Transverse colon (tissue), 4 donors: ENCODE results near the gene ASGR1. TPM values are rescaled to one million over a fixed set of nuclear protein-coding genes. Genes with fewer than 3 reads are reported as not detected.

ENCODE experiments used
- DNase-seq: peaks from one replicate; pipeline ENCODE4 v3.0.0-alpha.2; 2019
- H3K27ac ChIP-seq, 4 donors: fragments of 200-600 bp; sonication (generic); 2 replicates each; pipeline ENCODE4 v1.5.1; 2016 to 2018; ENCODE audit warnings: inconsistent platforms in 4 of 4
- H3K27me3 ChIP-seq: fragments of 200-600 bp; sonication (generic); 2 replicates; pipeline ENCODE4 v1.5.1; 2017; ENCODE audit warnings: inconsistent platforms
- H3K36me3 ChIP-seq, 4 donors: fragments of 200-600 bp; sonication (generic); 2 replicates each; pipeline ENCODE4 v1.5.1; 2017 to 2019; ENCODE audit warnings: inconsistent platforms in 4 of 4
- H3K4me1 ChIP-seq, 4 donors: fragments of 200-600 bp; sonication (generic); 2 replicates each; pipeline ENCODE4 v1.5.1; 2017 to 2020; ENCODE audit warnings: inconsistent platforms in 4 of 4
- H3K4me3 ChIP-seq, 4 donors: fragments of 200-600 bp; sonication (generic); 1 replicate in 1 of 4; 2 replicates in 3 of 4; pipeline versions ENCODE4 v1.5.1 to v1.6.1; 2017 to 2019; ENCODE audit warnings: inconsistent platforms in 4 of 4
- H3K9me3 ChIP-seq, 2 donors: fragments of 200-600 bp; sonication (generic); 2 replicates each; pipeline ENCODE4 v1.5.1; 2017 to 2019; ENCODE audit warnings: inconsistent platforms in 2 of 2
- EP300 ChIP-seq: sonication (generic); formaldehyde crosslinking; IDR thresholded peaks from one replicate; pipeline ENCODE4 v1.6.1; 2017; ENCODE audit warnings: antibody characterized with exemption, low read depth
- POLR2A ChIP-seq: fragments of 450-650 bp; IDR thresholded peaks from one replicate; pipeline ENCODE4 v1.6.1; 2016; ENCODE audit warnings: antibody characterized with exemption, mild to moderate bottlenecking, moderate library complexity
- POLR2AphosphoS5 ChIP-seq, 3 donors: sonication (generic); formaldehyde crosslinking; IDR thresholded peaks; one replicate each; pipeline ENCODE4 v1.6.1; 2016; ENCODE audit warnings: antibody characterized with exemption in 3 of 3
- WGBS, 2 donors: methylation state at CpG; one replicate each; pipeline ENCODE4 v1.1.5; 2018; ENCODE audit warnings: low coverage in 1 of 2; 5-methylcytosine and 5-hydroxymethylcytosine counted together
- in situ Hi-C, 4 donors: fragments of 200-750 bp; cut with MboI; loops; one replicate each; pipeline versions ENCODE4 v1.15.0 to v1.15.1; 2017; ENCODE audit warnings: low sequenced_read_pairs in 3 of 4, low pct_ligation_motif_present in 1 of 4, low pct_unique_long_range_greater_than_20kb in 1 of 4
- intact Hi-C: fragments of 100-400 bp; cut with DNase I; formaldehyde crosslinking; loops from one replicate; pipeline ENCODE4 v1.15.1; 2023; ENCODE audit warnings: low total_unique reads
- total RNA-seq, 4 donors: library from RNA; depleted of rRNA; stranded (reverse); fragments of >200 nt; gene quantifications; one replicate each; pipeline ENCODE4 v1.1.0, GENCODE V29; 2016
- TF ChIP-seq, protein P1 (sequence below), 5 experiments: fragments of 200-600 bp in 3 of 5; fragments of 450-650 bp in 2 of 5; sonication (generic) in 3 of 5; IDR thresholded peaks; 1 replicate in 2 of 5; 2 replicates in 3 of 5; pipeline ENCODE4 v1.5.1; 2016 to 2017; ENCODE audit warnings: antibody characterized with exemption in 5 of 5, inconsistent platforms in 3 of 5, mild to moderate bottlenecking in 2 of 5, moderate library complexity in 1 of 5

Gene ASGR1, protein sequence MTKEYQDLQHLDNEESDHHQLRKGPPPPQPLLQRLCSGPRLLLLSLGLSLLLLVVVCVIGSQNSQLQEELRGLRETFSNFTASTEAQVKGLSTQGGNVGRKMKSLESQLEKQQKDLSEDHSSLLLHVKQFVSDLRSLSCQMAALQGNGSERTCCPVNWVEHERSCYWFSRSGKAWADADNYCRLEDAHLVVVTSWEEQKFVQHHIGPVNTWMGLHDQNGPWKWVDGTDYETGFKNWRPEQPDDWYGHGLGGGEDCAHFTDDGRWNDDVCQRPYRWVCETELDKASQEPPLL
- total RNA-seq, result under 1 TPM in 2 of 4 donors, not detected in 2; 0.48 to 0.82 TPM

DNA sequence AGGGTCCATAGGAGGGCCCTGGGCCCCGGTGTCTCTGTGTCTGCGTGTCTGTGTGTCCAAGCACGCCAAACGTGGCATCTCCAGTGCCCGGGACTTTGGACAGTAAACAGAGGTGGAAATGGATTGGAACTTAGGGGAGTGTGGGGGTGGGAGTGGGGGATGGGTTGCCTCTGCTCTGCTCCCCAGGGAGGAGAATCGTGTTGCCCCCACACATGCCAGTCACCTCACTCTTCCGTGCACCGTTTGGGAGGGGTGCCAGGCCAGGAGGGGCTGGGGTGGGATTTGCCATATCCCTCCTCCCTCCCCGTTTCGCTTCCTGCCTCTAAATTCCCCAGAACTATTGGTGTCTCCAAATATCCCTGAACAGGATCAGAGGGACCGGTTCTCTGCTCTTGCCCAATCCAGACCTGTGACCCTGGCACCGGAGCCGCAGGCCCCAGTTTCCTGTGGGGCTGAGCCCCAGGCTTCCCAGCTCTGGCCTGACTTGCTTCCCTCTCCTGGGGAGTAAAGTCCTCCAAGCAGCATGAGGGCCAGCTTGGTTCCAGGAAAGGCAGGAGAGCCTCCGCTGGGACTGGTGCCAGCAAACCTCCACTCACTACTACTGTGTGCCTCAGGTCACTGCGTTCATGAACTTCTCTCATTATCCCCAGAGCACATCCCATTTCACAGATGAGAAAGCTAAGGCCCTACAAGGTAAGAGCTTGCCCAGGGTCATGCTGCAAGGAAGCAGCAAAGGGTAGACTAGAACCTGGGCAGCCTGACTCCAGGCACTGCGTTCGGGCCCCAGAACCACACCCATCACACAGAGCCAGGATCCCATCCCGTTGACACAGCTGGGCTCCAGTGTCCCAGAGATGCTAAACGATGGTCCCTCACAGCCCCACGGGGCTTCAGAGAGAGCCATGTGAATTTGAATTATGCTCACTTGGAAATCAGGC lies at the start of gene ASGR1:
Gene ASGR1, minus strand, starts transcription at position 54 of the 938 bp plus-strand sequence. CDS start 807 bp downstream, outside the sequence.
- no peak for TF ChIP-seq POLR2A
- TF ChIP-seq, protein P1, sequence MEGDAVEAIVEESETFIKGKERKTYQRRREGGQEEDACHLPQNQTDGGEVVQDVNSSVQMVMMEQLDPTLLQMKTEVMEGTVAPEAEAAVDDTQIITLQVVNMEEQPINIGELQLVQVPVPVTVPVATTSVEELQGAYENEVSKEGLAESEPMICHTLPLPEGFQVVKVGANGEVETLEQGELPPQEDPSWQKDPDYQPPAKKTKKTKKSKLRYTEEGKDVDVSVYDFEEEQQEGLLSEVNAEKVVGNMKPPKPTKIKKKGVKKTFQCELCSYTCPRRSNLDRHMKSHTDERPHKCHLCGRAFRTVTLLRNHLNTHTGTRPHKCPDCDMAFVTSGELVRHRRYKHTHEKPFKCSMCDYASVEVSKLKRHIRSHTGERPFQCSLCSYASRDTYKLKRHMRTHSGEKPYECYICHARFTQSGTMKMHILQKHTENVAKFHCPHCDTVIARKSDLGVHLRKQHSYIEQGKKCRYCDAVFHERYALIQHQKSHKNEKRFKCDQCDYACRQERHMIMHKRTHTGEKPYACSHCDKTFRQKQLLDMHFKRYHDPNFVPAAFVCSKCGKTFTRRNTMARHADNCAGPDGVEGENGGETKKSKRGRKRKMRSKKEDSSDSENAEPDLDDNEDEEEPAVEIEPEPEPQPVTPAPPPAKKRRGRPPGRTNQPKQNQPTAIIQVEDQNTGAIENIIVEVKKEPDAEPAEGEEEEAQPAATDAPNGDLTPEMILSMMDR (IDR thresholded peaks at IDR 0.05), result no peak
- TF ChIP-seq POLR2AphosphoS5 (IDR thresholded peaks at IDR 0.05), result no peak
- TF ChIP-seq EP300, result no peak
- Histone ChIP-seq H3K9me3 (no peaks in the 10 kb centered on the region), H3K27me3 (peaks cover 16% of the 10 kb centered on the region), H3K4me3 (no peak within 1 kb of the TSS), H3K27ac (no peak within 1 kb of the TSS), H3K4me1 (peaks cover 3 to 22% (median 14%) of the 10 kb centered on the region in 4 donors), H3K36me3 (no peaks in the 10 kb centered on the region)
- 29 to 54% methylated on average over 4 to 20 of the region's 20 CpGs for WGBS, 2 donors
- no peak for DNase-seq
- in situ Hi-C loops (no loop called here), intact Hi-C loops (no loop called here)

DNA sequence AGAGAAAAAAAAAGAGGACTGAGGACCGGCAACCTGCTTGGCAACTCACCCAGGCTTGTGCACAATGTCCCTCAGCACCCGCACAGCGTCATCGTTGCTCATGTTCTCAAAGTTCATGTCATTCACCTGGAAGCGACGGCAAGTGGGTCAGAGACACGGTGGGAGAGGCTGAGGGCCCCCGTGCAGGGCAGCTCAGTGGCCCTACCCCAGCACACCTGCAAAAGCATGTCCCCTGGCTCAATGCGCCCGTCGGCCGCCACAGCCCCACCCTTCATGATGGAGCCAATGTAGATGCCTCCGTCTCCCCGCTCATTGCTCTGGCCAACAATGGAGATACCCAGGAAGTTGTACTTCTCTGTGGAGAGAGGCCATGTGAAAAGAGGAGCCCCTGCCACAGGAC lies 49.8 kb upstream of the ASGR1 start:
- no peak for DNase-seq
- Histone ChIP-seq H3K4me3 (no peak overlapping the region), H3K27ac (no peak overlapping the region), H3K4me1 (peaks cover 15 to 22% (median 17%) of the 10 kb centered on the region in 4 donors), H3K36me3 (peaks cover 0 to 30% (median 12%) of the 10 kb centered on the region in 4 donors), H3K27me3 (no peaks in the 10 kb centered on the region), H3K9me3 (no peaks in the 10 kb centered on the region)
- intact Hi-C loops, result no loop called here
- TF ChIP-seq POLR2A, result no peak
- no peak for TF ChIP-seq POLR2AphosphoS5 (IDR thresholded peaks at IDR 0.05)
- TF ChIP-seq, protein P1 (IDR thresholded peaks at IDR 0.05), result no peak
- no peak for TF ChIP-seq EP300
- in situ Hi-C loops, result loop anchor here in 1 of 4 donors (25.0 kb wide), 1 partner anchor 908 kb away; no protein-coding TSS in a partner anchor
- WGBS, 2 donors, result 50 to 92% methylated on average over 1 to 14 of the region's 14 CpGs

DNA sequence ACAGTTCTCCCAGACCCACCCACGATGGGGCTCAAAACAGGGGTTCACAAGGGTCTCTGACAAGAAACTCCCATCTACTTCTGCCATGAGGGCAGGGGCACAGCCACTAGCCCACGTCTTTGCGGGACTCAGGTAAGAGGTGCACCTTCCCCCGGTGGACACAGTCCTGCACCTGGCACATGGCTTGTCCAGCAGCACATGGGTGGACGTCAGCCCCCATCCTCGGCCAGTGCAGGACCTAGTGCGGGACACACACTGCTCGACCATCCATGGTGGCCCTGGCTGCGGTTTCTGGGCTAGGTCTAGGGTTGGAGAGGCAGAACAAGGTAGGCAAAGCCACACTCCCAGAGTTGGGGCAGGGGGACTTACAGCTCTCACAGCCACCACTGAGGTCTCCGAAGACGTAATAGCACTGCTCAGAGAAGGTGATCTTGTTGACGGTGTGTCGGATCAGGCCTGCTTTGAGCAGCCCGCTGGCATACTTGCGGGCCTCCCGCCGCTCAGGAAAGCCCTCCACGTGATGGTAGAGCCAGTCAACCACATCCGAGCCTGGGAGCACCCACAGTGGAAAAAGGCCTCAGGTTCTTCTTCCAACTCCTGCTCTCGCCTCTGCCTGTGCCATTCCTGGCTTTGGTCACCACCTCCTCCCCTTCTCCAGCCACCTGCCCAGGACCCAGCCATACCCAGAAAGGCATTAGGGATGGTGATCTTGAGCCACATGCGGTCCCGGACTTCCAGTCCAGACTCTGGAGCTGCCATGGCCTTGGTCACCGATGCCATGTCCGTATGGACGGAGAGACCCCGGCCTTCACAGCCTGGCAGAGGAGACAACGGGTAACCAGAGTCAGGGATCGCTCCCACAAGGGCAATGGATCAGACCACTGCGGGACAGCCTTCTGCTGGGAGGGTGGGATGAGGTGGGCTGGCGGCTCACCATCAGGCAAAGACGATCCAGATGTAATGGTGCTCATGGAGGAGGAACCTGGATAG lies 47.8 kb upstream of the ASGR1 start:
- Histone ChIP-seq H3K36me3 (peaks cover 0 to 38% (median 13%) of the 10 kb centered on the region in 4 donors), H3K4me3 (no peak overlapping the region), H3K27me3 (no peaks in the 10 kb centered on the region), H3K4me1 (peaks cover 0 to 7% (median 3%) of the 10 kb centered on the region in 4 donors), H3K27ac (no peak overlapping the region), H3K9me3 (no peaks in the 10 kb centered on the region)
- DNase-seq, result no peak
- in situ Hi-C loops (loop anchor here in 1 of 4 donors (25.0 kb wide), 1 partner anchor 910 kb away; no protein-coding TSS in a partner anchor), intact Hi-C loops (no loop called here)
- 61 to 92% methylated on average over 2 to 30 of the region's 31 CpGs for WGBS, 2 donors
- TF ChIP-seq POLR2A (no peak), POLR2AphosphoS5 (IDR thresholded peaks at IDR 0.05) (no peak), EP300 (no peak)
- TF ChIP-seq, protein P1 (IDR thresholded peaks at IDR 0.05), result no peak
